HG03565 (cell line): Measurements from ENCODE around the gene CALML3.

Source experiments
- ATAC-seq: cut with Tn5 transposase; IDR thresholded peaks from one replicate; pipeline ENCODE4 v1.9.1; 2021; ENCODE audit warnings: mild to moderate bottlenecking, moderate library complexity; ENCODE audit not compliant: unreplicated experiment

Gene CALML3

DNA sequence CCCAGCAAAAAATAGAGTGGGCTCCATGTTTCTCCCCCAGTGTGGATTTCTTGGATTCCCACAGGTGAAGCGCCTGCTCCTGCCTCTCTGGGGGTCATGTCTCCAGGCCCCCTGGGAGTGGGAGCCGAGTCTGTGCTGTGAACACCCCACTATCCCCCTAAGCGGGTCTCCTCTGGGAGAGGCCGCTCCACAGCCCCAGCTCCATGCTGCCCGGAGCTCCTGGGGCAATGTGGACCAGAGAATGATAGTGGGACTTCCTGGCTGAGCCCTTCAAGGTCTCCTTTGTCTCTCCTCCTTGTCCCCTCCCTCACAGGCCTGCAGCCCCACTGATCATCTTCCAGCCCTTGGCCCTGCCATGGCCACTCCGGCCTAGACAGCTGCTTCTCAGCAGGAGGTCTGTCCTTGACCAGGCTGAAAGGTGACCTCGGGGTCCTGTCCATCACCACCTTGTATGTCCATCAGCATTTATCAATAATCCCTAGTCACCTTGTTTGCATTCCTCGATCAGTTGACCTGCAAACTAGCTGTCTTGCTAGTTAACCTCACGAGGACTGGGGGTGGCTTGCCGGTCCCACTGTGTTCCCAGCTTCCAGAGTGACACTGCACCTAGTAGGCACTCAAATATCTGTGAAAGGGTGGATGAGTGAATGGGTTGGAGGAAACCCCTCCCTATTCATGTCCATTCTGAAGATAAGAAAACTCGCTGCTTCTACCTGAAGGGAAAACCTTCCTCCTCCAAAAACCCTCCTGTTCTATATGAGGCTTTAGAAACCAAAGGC, 776 bp upstream of the CALML3 start:
- ATAC-seq, result no peak

DNA sequence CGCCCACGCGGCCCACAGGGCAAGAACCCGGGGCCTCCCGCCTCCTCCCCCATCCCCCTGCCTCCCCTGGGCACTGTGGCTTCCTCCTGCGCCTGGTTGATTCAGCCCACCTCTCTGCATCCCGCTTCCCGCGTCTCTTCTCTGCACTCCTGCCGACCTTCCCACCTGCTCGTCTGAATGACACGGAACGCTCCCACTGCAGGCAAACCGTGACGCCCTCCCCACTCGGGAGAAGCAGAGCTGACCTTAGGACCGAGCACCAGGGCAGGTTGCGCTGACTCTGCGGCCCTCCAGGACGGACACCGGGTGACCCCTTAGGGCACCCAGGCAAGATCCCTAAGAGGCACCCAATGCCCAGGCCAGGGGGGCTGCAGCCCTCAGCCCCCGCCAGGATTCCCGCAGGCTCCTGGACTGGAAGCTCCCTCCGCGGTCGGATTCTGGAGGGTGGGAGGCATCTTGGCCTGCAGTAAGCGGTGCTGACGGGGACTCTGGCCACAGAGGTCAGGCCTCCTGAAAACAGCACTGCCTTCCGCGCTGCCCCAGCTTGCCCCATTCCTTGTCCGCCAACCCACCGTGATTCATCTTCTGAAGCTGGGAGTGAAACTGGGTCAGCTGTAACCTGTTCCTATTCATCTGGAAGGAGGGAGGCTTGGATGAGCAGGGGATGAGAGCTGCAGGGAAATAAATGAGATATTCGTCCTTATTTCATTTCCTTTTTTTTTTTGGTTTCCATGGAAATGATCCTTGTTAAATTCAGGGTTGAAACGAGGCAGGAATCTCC, 990 bp downstream of the CALML3 start:
- no peak for ATAC-seq

DNA sequence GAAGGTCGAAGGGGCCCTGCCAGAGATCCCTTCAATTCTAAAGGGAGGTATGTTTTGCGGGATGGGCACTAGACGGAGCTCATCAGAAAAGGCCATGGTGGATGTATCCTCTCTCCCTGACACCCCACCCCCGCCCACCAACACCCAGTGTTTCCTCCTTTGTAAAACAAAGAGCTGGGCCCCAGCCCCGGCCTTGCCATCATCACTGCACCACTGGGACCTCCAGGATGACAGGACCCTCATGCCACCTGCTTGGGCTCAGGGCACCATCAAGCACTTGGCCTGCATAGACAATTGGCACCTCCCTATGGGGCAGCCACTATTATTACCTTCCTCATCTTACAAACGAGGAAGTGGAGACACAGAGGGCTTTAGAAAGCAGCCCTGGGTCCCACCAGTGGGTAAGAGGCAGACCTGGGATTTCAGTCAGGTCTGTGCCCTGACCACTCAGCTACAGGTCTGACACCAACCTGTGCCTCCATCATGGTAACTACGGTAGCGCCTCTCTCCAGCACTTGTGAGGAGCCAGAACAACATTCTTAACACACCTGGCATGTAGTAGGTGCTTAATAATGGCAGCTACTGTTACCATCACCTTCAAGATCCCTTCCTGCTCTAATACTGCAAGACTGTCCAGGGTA, 2.0 kb downstream of the CALML3 start:
- ATAC-seq, result no peak

DNA sequence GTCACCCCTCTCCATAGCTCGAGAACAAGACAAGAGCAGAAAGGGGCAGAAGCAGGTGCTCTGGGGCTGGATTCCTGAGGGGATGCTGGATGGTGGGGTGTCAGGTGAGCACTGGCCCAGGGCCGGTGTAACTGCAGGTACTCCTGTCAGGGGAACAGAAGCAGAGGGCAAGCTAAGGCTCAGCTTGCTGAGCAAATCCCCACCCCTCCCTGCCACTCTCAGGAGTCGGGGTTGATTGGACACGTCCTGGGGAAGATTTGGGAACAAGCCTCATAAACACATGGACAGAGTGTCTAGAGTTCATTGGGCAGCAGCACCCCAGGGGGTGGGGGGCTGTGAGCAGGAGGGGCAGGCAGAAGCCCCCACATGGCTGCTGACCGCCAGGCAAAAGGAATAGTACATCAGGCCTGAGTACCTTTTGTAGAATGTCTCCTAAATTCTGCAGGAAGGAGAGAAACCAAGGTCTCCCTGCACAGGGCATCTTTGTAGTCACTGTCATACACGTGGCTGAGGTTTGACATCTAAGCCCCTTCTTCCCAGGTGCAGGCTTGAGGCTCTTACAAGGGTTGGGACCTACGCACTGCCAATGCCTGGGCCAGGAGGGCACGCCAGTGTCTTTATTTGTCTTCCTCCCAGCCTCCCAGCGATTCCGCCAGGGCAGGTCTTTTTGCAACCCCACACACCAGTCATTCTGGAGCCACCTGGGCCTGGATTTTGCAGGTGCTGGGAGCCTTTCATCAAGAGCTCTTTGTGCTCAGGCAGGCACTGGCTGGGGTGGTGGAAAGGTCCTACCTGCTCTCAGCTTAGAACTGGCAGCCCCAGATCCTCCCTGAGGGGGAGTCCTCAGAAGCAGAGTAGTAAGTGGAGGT, 2.8 kb downstream of the CALML3 start:
- no peak for ATAC-seq

DNA sequence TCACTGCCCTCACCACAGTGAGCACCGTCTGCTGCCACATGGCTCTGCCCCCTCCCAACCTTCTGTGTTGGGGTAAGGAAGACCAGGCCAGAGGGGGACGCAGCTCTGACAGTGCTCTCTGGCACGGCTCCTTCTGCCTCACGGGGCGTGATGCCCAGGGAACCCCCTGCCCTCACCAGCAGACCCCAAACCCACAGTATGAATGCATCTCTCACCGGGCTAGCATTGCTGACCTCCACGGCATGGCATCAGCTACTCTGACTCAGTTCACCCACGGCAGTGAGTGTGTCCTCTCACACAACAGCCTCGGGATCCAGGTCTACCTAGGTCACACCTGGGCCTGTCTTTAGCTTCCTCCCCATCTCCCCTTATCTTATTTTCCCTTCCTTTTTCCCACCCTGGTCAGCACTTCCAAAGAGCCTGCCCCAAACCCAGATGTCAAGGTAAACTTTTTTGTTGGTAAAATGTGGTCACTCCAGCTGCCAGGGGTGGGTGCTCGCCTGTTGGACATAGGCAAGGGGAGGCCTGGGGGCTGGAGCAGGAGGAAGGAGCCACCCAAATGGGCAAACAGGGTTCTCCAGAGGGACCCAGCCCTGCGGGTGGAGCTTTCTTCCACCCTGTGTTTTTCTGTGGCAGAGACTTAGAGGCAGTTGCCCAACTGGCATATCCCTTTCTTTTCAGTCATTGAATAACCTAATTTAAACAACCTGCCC, 4.4 kb downstream of the CALML3 start:
- no peak for ATAC-seq

DNA sequence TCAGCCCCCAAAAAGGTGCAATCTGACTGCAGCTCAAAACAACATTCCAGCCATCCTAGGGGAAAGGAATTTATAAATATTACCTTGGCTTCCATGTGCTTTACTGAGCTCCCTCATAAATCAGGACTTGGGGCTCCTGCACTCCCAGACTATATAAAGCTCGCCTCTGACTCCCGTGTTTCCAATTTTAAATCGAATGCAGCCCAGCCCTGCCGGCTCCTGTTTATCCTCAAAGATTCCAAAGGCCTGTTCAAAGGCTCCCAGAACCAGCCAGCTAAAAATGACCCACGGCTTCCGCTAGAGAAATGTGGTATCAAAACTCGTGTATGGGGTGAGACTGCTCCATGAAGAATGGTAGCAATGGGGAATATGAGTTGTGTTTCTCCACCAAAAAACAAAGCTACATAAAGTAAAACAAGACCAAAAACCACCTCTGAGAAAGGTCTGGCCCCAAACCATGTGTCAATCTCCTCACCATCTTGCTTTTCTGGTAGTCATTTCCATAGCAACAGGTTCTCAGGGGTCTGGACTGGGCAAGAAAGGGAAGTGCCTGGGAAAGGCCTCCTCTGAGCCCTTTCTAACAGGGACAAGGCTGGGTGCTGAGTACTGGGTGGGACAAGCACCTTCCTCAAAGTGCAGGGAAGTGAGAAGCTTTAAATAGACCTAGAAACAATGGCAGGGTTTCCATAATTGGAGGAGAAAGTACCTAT, 5.1 kb downstream of the CALML3 start:
- ATAC-seq, result no peak

DNA sequence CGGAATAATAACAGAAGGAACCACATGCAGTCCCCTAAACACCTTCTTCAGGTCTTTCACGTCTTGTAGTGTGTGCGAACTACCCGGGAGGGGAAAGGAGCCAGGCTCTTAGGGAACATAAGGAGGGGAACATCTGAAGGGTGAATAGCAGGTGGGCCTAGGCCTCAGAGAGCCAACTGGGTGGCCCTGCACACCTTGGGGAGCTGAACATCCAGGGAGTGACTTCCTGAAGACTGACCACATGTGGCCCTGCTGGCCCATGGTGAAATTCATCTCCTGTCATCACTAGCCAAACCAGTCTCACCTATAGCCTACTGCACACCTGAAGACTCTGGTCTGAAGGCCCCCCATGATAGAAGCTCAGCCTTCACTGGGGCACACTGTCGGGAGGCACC, 5.6 kb downstream of the CALML3 start:
- no peak for ATAC-seq

DNA sequence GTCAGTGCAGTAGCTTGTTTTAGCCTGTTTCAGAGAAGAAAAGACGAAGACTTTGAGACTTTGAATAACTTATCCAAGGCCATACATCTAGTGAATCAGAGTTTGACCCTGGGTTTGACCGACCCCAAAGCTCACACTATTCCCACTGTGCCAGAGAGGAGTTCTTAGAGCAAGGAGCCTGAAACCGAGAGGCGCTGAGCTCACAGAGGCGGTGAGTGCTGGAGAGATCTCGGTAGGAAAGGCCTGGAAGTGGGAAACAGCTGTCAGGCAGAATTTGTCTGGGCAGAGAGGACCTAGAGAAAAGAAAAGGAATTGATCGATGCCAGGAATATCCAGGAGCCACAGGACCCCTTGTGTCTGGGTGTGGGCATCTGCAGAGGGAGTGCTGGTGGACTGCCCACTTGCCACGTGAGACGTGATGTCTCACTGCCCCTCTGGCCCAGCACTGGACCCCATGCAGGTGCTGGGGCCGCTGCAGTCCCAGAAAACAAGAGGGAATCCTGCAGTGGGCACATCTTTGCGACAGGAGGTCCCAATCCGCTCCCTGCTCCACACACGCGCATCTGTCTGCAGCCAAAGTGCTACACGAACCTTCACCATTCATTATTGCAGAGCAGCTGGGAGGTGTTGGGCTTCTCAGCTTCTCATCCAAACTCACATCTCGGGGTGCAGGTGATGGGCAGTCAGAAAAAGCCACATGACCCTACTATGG, 6.2 kb downstream of the CALML3 start:
- ATAC-seq, result no peak

DNA sequence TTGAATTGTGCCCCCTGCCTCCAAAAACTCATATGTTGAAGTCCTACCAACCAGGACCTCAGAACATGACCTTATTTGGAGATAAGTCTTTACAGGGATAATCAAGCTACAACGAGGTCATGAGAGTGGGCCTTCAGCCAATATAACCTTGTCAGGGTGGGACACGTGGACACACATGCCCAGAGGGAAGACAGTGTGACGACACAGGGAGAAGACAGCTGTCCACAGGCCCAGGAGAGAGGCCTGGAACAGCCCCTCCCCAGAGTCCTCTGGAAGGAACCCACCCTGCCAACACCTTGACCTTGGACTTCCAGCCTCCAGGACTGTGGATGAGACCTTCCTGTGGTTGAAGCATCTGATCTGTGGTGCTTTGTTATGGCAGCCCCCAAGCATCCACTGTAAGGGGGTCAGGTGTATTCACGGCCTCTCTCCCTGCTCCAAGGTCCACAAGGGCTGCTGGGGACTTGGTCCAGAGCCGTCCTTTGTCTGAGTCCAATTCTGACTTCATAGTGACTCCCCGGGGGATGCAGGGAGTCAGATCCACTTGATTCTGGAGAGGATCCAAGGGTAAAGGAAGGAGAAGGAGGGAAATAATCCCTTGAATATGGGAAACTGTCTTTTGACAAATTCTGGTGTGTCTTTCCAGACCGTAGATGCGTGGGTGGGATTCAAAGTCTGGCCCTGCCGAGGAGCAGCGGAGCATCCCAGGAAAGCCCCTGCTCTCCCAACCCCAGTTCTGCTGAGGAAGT, 7.0 kb downstream of the CALML3 start:
- no peak for ATAC-seq

DNA sequence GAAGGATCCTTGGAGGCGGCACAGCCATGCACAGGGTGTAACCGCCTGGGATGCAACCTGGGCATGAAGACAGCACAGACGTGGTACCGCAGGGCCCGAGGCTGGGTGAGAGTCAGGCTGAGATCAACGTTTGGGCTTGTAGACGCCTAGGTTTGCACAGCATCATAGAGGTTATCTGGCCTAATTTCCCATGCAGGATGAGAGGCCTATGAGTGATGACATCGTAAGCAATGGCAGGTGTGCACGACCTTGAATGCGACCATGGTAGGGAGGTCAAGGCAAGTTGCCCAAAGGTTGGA, 7.5 kb downstream of the CALML3 start:
- ATAC-seq, result no peak

DNA sequence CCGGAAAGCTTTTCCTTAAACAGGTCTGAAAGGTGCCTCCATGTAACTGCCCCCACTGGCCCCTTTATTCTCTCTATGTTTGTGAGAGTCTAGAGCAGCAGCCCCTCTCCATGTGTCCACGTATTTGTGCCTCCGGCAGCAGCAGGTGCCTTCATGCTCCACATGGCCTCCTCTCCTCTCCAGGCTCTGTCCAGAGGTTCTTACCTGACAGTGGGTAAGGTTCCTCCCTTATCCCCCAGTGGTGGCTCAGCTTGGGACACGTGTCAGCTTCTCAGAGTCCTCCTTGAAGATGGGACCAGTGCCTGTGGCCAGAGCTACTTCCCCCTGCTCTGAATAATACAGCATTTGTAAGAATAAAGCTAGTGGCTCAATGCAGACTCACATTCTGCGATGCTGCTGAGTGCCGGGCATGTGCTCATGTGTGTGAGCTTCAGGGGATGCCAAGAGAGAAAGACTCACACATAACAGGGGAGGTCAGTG, 7.9 kb downstream of the CALML3 start:
- ATAC-seq, result no peak

DNA sequence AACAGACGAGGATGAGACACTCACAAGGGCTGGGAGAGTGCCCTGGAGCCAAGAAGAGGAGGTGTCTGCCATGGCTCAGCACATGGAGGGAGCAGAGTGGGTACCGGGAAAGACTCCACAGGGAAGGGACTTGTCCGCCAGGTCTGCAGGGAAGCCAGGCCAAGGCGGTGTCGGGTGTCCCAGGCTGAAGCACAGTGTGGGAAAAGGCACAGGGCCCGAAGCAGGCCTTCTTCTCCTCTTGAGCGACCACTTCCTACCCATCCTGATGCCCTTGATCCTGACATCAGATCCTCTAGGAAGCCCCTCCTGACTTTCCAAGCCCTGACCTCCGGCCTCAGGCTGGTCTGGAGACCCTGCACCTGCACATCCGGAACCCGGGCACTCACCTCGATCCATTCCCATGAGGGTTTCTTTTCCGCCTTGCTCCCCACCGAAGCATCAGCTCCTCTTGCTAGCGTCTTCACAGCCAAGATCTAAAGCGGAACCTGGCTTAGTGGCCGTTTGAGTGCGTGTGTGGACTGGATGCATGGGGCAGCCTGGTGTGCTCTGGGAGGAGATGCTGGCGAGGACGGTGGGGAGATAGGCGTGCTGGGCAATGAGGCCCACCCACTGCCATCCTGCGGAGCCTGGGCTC, 8.5 kb downstream of the CALML3 start:
- ATAC-seq, result no peak

DNA sequence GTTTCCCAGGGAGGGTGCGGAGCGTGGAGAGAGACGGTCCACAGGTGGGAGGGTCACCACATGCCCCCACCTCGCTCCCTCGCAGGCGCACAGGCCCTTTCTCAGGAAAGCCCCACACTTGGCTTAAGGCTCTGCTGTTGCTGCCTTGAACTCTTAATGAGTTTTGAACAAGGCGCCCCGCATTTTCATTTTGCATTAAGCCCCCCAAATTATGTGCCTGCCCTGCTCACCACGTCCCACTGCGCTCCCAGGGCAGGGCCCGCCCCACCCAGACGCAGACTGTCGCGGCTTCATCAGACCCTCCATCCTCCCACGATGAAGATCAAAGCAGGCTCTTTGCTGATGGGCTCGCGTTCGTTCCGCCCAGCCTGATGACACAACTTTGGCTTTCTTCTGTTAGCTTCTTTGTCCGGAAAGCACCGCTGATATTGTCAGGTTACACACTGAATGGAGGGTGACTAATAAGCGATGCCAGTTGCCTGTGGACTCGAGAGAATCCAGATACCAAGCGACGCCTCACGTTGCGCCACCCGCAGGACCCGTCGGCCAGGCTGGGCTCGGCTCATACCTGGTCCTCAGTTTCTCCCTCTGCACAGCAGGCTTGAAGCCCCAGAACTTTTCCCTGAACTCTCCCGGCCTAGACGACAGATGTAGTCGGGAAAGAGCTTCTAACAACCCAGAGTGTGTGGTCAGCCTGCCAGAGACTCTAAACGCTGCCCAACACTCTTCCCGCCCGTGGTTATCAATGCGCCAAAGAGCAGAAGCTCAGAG, 9.5 kb downstream of the CALML3 start:
- ATAC-seq, result no peak

DNA sequence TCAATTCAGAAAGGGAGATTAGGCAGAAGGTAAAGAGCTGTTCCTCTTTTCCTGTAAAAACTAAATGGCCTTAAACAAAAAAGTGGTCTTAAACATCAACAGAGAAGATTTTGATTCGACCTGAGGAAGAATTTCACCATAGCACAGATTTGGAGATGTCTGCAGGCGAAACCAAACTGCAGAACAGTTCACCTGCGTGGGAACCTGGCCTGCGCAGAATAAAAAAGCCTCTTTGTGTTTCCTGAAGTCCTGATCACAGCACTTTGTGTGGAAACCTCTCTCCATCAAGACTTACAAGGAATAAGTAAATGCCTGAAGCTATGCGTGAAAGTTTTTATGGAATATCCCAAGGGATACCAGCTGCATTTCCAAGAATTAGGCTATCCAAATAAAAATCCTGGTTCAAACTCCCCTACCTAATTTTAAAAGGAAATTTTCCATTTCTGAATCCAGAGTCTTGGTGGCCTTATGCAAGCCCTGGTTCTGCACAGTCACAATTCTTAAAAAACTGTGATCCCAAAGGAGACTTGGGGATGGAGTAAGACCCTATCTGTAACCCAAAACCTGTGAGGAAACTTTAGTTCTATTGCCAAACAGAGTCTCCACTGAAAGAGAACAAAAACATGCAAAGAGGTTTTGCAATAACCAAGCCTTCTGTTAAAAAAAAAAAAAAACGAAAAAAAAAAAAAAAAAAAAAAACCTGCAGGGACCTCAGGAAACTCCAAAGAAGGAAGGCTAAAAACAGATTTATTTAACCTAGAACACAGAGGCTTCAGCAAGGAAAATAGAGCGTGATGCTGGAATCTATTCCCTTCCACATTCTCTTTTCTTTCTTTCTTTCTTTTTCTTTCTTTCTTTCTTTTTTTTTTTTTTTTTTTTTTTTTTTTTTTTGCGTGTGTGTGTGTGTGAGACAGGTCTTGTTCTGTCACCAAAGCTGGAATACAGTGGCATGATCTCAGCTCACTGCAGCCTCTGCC, 10.4 kb downstream of the CALML3 start:
- ATAC-seq, result no peak

DNA sequence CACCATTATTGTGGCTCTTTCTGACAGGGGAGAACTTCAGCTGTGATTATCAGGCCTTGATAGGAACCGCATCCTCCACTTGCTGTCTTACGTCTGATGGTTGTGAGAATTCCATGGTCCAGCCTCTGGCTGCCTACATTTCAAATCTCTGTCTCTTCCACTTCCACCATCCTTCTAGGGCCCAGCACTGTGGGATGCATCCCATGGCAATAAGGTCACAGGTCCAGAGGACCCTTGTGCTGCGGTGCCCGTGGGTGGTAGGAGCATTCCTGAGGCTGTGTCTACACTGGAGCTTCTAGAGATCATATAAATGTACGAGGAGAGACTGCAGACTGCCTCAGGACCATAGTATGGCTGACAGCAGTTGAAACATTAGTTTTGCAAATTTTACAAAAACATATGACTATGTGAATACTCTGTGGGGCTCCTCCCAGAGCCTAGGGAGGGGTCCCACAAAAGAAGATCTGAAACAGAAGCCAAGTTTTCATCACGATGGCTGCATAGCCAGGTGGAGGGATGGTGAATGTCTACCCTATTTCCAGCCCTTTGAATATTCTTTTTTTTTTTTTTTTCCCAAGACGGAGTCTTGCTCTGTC, 11.8 kb downstream of the CALML3 start:
- ATAC-seq, result no peak

DNA sequence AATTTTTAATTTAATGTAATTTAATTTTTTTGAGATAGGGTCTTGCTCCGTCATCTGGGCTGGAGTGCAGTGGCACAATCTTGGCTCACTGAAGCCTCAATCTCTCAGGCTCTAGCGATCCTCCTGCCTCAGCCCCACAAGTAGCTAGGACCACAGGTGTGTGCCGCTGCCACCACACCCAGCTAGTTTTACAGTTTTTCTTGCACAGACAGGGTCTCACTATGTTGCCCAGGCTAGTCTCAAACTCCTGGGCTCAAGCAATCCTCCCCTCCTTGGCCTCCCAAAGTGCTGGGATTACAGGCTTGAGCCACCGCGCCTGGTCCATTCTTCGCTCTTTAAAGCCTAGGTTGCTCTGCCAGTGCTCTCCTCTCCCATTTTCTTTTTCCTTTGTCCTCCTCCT, 12.9 kb downstream of the CALML3 start:
- no peak for ATAC-seq
